B cell (primary cell): Measurements from ENCODE around the gene DYRK3. TPM values are rescaled to one million over a fixed set of nuclear protein-coding genes. Genes with fewer than 3 reads are reported as not detected.

Experiments used
- ATAC-seq: fragments of 200-7000 bp; cut with Tn5 transposase; one replicate; pipeline ENCODE4 v1.10.0; 2021; ENCODE audit warnings: low read depth, mild to moderate bottlenecking, moderate number of reproducible peaks, moderate library complexity
- CTCF ChIA-PET: fragments of 350-600 bp; sonication (Branson Sonifier 250); formaldehyde crosslinking; loops from one replicate; lab custom pipeline; 2021; ENCODE audit warnings: antibody characterized with exemption, inconsistent platforms; lab: Charles Lee
- POLR2A ChIA-PET: fragments of 350-600 bp; sonication (Branson Sonifier 250); formaldehyde crosslinking; loops from one replicate; lab custom pipeline; 2021; ENCODE audit warnings: antibody characterized with exemption; lab: Charles Lee
- DNase-seq: peaks from one replicate; pipeline ENCODE4 v3.0.0; 2013
- H2AFZ ChIP-seq: 2 replicates; pipeline ENCODE4 v1.6.1; 2012; ENCODE audit warnings: mild to moderate bottlenecking, low read depth, low read length; ENCODE audit not compliant: insufficient read depth, poor library complexity, severe bottlenecking
- H3K27ac ChIP-seq, 2 donors: 1 replicate in 1 of 2; 2 replicates in 1 of 2; pipeline ENCODE4 v1.5.1; 2012 to 2013; ENCODE audit warnings: low read length in 2 of 2, mild to moderate bottlenecking in 2 of 2, moderate library complexity in 1 of 2
- H3K27me3 ChIP-seq, 4 experiments: fragments of 200-600 bp in 1 of 4; sonication (generic) in 1 of 4; replicated peaks in 1 of 4; 1 replicate in 2 of 4; 2 replicates in 2 of 4; pipeline versions ENCODE4 v1.6.1 to v1.7.0; 2013 to 2016; ENCODE audit warnings: low read length in 3 of 4, mild to moderate bottlenecking in 2 of 4, mixed read lengths in 1 of 4, moderate library complexity in 1 of 4; ENCODE audit not compliant: insufficient read depth in 4 of 4, control insufficient read depth in 3 of 4; ENCODE audit errors: control extremely low read depth in 1 of 4
- H3K36me3 ChIP-seq, 2 experiments: replicated peaks in 1 of 2; 1 replicate in 1 of 2; 2 replicates in 1 of 2; pipeline versions ENCODE4 v1.6.1 to v1.7.1; 2013; ENCODE audit warnings: low read length in 1 of 2; ENCODE audit not compliant: insufficient read depth in 2 of 2, control insufficient read depth in 1 of 2; ENCODE audit errors: control extremely low read depth in 1 of 2, extremely low read depth in 1 of 2
- H3K4me1 ChIP-seq, 2 donors: fragments of 200-600 bp in 1 of 2; sonication (generic) in 1 of 2; 1 replicate in 1 of 2; 2 replicates in 1 of 2; pipeline versions ENCODE4 v1.5.1 to v1.6.1; 2013 to 2017; ENCODE audit warnings: low read length in 2 of 2; ENCODE audit not compliant: control insufficient read depth in 2 of 2, insufficient read depth in 2 of 2
- H3K4me2 ChIP-seq: replicated peaks from 2 replicates; pipeline ENCODE3; 2012; ENCODE audit warnings: mild to moderate bottlenecking, low read depth, low read length; ENCODE audit not compliant: poor library complexity, severe bottlenecking
- H3K4me3 ChIP-seq, 5 experiments: fragments of 200-600 bp in 1 of 5; sonication (generic) in 1 of 5; 1 replicate in 3 of 5; 2 replicates in 2 of 5; pipeline versions ENCODE4 v1.5.1 to v1.7.0; 2011 to 2016; ENCODE audit warnings: low read length in 4 of 5, mild to moderate bottlenecking in 4 of 5, low read depth in 2 of 5, control low read depth in 1 of 5, moderate library complexity in 1 of 5; ENCODE audit not compliant: insufficient read depth in 1 of 5; ENCODE audit errors: control extremely low read depth in 1 of 5, extremely low read depth in 1 of 5
- H3K79me2 ChIP-seq: fragments of 200-600 bp; sonication (generic); one replicate; pipeline ENCODE4 v1.6.0; 2016; ENCODE audit warnings: low read length; ENCODE audit not compliant: control insufficient read depth, insufficient read depth
- H3K9ac ChIP-seq: fragments of 200-600 bp; sonication (generic); 2 replicates; pipeline ENCODE4 v1.6.1; 2017; ENCODE audit warnings: mild to moderate bottlenecking, low read length, moderate library complexity
- H3K9me3 ChIP-seq, 3 donors: one replicate each; pipeline versions ENCODE4 v1.6.1 to v1.7.1; 2013; ENCODE audit warnings: low read length in 2 of 3; ENCODE audit not compliant: control insufficient read depth in 2 of 3, insufficient read depth in 1 of 3; ENCODE audit errors: control extremely low read depth in 1 of 3
- H4K20me1 ChIP-seq: 2 replicates; pipeline ENCODE4 v1.6.0; 2012; ENCODE audit warnings: mild to moderate bottlenecking, low read length; ENCODE audit not compliant: insufficient read depth, control insufficient read depth, poor library complexity, severe bottlenecking
- H3K27ac Mint-ChIP-seq: one replicate; pipeline ENCODE4 v1.8.0; 2021; ENCODE audit warnings: mixed read lengths
- H3K27me3 Mint-ChIP-seq: one replicate; pipeline ENCODE4 v1.8.0; 2021; ENCODE audit warnings: mixed read lengths
- H3K4me1 Mint-ChIP-seq: one replicate; pipeline ENCODE4 v1.8.0; 2021; ENCODE audit warnings: mixed read lengths
- H3K4me3 Mint-ChIP-seq: one replicate; pipeline ENCODE4 v1.8.0; 2021; ENCODE audit warnings: mixed read lengths
- H3K9me3 Mint-ChIP-seq: one replicate; pipeline ENCODE4 v1.8.0; 2022; ENCODE audit warnings: mixed read lengths; ENCODE audit not compliant: insufficient read depth
- EZH2 ChIP-seq: IDR thresholded peaks from 2 replicates; pipeline ENCODE4 v1.6.1; 2012; ENCODE audit warnings: borderline replicate concordance, low read depth, mild to moderate bottlenecking, moderate library complexity, low read length; ENCODE audit not compliant: insufficient read depth, poor library complexity, severe bottlenecking
- WGBS: methylation state at CpG from one replicate; pipeline ENCODE4 v1.1.5; 2013; ENCODE audit warnings: missing lambda C conversion rate; ENCODE audit not compliant: insufficient coverage; 5-methylcytosine and 5-hydroxymethylcytosine counted together
- intact Hi-C: fragments of 100-400 bp; cut with micrococcal nuclease; formaldehyde crosslinking; loops from one replicate; pipeline ENCODE4 v1.10.0; 2022
- polyA plus RNA-seq: library from polyadenylated mRNA; depleted of rRNA; stranded (reverse); fragments of >200 nt; gene quantifications from 2 replicates; pipeline ENCODE4 v1.2.3, GENCODE V29; 2012
- total RNA-seq, 2 donors: library from RNA; stranded (reverse); fragments of 120-200 nt in 1 of 2; gene quantifications; 1 replicate in 1 of 2; 2 replicates in 1 of 2; pipeline versions ENCODE4 v1.2.3 to v1.2.4, GENCODE V29; 2013 to 2022
- TF ChIP-seq, protein P1 (sequence below): fragments of 200-600 bp; IDR thresholded peaks from one replicate; pipeline ENCODE4 v1.8.0; 2022; ENCODE audit warnings: antibody characterized with exemption, mild to moderate bottlenecking

Gene DYRK3
- total and polyA plus RNA-seq, 2 donors (not counting 1 experiment from before 2014, with no cell fraction given): 0.30 TPM; not detected in 1

DNA sequence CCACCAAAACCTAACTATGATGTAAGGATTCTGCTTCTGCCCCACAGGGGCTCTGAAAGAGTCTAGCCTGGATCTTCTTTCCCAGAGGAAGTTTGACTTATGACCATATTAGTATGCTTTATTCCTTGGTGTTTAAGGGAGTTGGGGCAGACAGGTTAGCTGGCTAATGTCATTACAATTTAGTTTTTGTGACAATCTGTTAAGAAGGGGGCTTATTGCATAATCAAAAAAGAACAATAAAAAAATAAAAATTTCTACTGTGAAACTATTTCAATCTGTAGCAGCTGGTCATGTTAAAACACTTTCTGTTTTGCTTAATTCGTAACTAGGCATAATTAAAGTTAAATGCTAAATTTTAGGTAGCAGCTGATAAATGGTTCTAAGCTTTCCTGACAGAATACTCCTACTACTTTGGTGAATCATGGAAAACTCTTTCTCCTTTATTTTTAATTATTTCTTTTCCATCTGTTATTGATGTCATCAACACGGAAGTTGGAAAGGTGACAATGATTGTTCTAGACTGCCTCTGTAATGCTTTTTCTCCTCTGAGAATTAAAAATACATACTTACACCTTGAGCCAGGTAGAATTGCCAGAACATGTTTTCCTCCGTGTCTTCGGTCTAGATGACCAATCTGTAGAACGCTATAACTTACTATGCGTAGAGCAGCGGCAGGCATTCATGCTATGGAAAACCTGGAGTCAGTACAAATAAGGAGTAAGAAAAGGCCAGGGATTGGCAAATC is 18.6 kb downstream of the DYRK3 start:
- H3K9me3 ChIP-seq: no peaks in the 10 kb centered on the region
- no peak for DNase-seq
- TF ChIP-seq, protein P1, sequence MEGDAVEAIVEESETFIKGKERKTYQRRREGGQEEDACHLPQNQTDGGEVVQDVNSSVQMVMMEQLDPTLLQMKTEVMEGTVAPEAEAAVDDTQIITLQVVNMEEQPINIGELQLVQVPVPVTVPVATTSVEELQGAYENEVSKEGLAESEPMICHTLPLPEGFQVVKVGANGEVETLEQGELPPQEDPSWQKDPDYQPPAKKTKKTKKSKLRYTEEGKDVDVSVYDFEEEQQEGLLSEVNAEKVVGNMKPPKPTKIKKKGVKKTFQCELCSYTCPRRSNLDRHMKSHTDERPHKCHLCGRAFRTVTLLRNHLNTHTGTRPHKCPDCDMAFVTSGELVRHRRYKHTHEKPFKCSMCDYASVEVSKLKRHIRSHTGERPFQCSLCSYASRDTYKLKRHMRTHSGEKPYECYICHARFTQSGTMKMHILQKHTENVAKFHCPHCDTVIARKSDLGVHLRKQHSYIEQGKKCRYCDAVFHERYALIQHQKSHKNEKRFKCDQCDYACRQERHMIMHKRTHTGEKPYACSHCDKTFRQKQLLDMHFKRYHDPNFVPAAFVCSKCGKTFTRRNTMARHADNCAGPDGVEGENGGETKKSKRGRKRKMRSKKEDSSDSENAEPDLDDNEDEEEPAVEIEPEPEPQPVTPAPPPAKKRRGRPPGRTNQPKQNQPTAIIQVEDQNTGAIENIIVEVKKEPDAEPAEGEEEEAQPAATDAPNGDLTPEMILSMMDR: no peak
- TF ChIP-seq EZH2: no peak
- no peaks in the 10 kb centered on the region for H4K20me1 ChIP-seq
- intact Hi-C loops: no loop called here
- peaks cover 0 to 17% (median 8%) of the 10 kb centered on the region in 4 experiments for H3K27me3 ChIP-seq
- no peak overlapping the region for H3K27ac ChIP-seq
- peaks cover 13 to 15% of the 10 kb centered on the region in 2 donors for H3K4me1 ChIP-seq
- H3K9me3 Mint-ChIP-seq: no peaks in the 10 kb centered on the region
- no peaks in the 10 kb centered on the region for H3K36me3 ChIP-seq
- no peak for ATAC-seq
- no peak overlapping the region for H3K4me3 Mint-ChIP-seq
- H3K4me2 ChIP-seq: no peak overlapping the region
- ChIA-PET POLR2A (no interaction called here), CTCF (interaction anchor here (0.6 to 18.6 kb wide), 4 partner anchors 10 to 227 kb away, joined by 3 to 215 read pairs (median 42); partner anchors contain the start of gene DYRK3)
- no peak overlapping the region for H2AFZ ChIP-seq
- H3K4me1 Mint-ChIP-seq: peaks cover 14% of the 10 kb centered on the region
- no peak overlapping the region for H3K27ac Mint-ChIP-seq
- 96% methylated on average over 5 of the region's 7 CpGs for WGBS
- H3K4me3 ChIP-seq: no peak overlapping the region
- no peak overlapping the region for H3K9ac ChIP-seq
- H3K27me3 Mint-ChIP-seq: peaks cover 17% of the 10 kb centered on the region
- no peaks in the 10 kb centered on the region for H3K79me2 ChIP-seq

DNA sequence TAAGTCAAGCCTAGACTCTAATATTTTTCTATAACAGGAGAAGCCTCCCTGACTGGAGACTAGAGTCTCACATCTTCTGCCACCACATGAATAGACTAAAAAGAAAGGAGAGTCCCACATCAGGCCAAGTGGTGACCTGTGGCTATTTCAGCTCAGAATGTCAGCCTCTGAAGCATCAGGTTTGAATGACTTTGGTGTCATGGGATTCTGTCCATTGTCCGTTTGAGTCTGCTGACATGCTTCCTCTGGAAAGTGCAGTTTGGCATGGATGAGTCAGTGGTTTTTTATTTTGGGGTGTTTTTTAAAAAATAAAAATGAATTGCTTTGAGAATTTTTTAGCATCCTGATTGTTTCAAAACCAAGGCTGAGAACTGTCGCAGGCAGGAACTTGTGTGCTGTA is 19.5 kb downstream of the DYRK3 start:
- Histone ChIP-seq H3K36me3 (no peaks in the 10 kb centered on the region), H3K9me3 (no peaks in the 10 kb centered on the region), H3K4me3 (no peak overlapping the region), H3K4me2 (no peak overlapping the region), H3K27me3 (peaks cover 0 to 20% (median 8%) of the 10 kb centered on the region in 4 experiments), H3K4me1 (peaks cover 13 to 15% of the 10 kb centered on the region in 2 donors), H3K9ac (no peak overlapping the region), H3K27ac (no peak overlapping the region), H3K79me2 (no peaks in the 10 kb centered on the region), H2AFZ (no peak overlapping the region), H4K20me1 (no peaks in the 10 kb centered on the region)
- Mint-ChIP-seq H3K9me3 (no peaks in the 10 kb centered on the region), H3K27me3 (peaks cover 17% of the 10 kb centered on the region), H3K27ac (no peak overlapping the region), H3K4me1 (peaks cover 14% of the 10 kb centered on the region), H3K4me3 (no peak overlapping the region)
- ChIA-PET CTCF (interaction anchor here (2.4 to 18.6 kb wide), 3 partner anchors 9 to 327 kb away, joined by 14 to 215 read pairs (median 81); partner anchors contain the start of gene DYRK3), POLR2A (no interaction called here)
- intact Hi-C loops: no loop called here
- ATAC-seq: no peak
- TF ChIP-seq, protein P1: no peak
- no peak for TF ChIP-seq EZH2
- 75% methylated on average over 2 of the region's 2 CpGs for WGBS
- no peak for DNase-seq
